B cell (primary cell): ENCODE measurements around the gene FBXL20. TPM values are rescaled to one million over a fixed set of nuclear protein-coding genes. Genes with fewer than 3 reads are reported as not detected.

Experiments used
- ATAC-seq: fragments of 200-7000 bp; cut with Tn5 transposase; one replicate; pipeline ENCODE4 v1.10.0; 2021; ENCODE audit warnings: low read depth, mild to moderate bottlenecking, moderate number of reproducible peaks, moderate library complexity
- CTCF ChIA-PET: fragments of 350-600 bp; sonication (Branson Sonifier 250); formaldehyde crosslinking; loops from one replicate; lab custom pipeline; 2021; ENCODE audit warnings: antibody characterized with exemption, inconsistent platforms; lab: Charles Lee
- POLR2A ChIA-PET: fragments of 350-600 bp; sonication (Branson Sonifier 250); formaldehyde crosslinking; loops from one replicate; lab custom pipeline; 2021; ENCODE audit warnings: antibody characterized with exemption; lab: Charles Lee
- DNase-seq: peaks from one replicate; pipeline ENCODE4 v3.0.0; 2013
- H2AFZ ChIP-seq: 2 replicates; pipeline ENCODE4 v1.6.1; 2012; ENCODE audit warnings: mild to moderate bottlenecking, low read depth, low read length; ENCODE audit not compliant: insufficient read depth, poor library complexity, severe bottlenecking
- H3K27ac ChIP-seq, 2 donors: 1 replicate in 1 of 2; 2 replicates in 1 of 2; pipeline ENCODE4 v1.5.1; 2012 to 2013; ENCODE audit warnings: low read length in 2 of 2, mild to moderate bottlenecking in 2 of 2, moderate library complexity in 1 of 2
- H3K27me3 ChIP-seq, 4 experiments: fragments of 200-600 bp in 1 of 4; sonication (generic) in 1 of 4; replicated peaks in 1 of 4; 1 replicate in 2 of 4; 2 replicates in 2 of 4; pipeline versions ENCODE4 v1.6.1 to v1.7.0; 2013 to 2016; ENCODE audit warnings: low read length in 3 of 4, mild to moderate bottlenecking in 2 of 4, mixed read lengths in 1 of 4, moderate library complexity in 1 of 4; ENCODE audit not compliant: insufficient read depth in 4 of 4, control insufficient read depth in 3 of 4; ENCODE audit errors: control extremely low read depth in 1 of 4
- H3K36me3 ChIP-seq, 2 experiments: replicated peaks in 1 of 2; 1 replicate in 1 of 2; 2 replicates in 1 of 2; pipeline versions ENCODE4 v1.6.1 to v1.7.1; 2013; ENCODE audit warnings: low read length in 1 of 2; ENCODE audit not compliant: insufficient read depth in 2 of 2, control insufficient read depth in 1 of 2; ENCODE audit errors: control extremely low read depth in 1 of 2, extremely low read depth in 1 of 2
- H3K4me1 ChIP-seq, 2 donors: fragments of 200-600 bp in 1 of 2; sonication (generic) in 1 of 2; 1 replicate in 1 of 2; 2 replicates in 1 of 2; pipeline versions ENCODE4 v1.5.1 to v1.6.1; 2013 to 2017; ENCODE audit warnings: low read length in 2 of 2; ENCODE audit not compliant: control insufficient read depth in 2 of 2, insufficient read depth in 2 of 2
- H3K4me2 ChIP-seq: replicated peaks from 2 replicates; pipeline ENCODE3; 2012; ENCODE audit warnings: mild to moderate bottlenecking, low read depth, low read length; ENCODE audit not compliant: poor library complexity, severe bottlenecking
- H3K4me3 ChIP-seq, 5 experiments: fragments of 200-600 bp in 1 of 5; sonication (generic) in 1 of 5; 1 replicate in 3 of 5; 2 replicates in 2 of 5; pipeline versions ENCODE4 v1.5.1 to v1.7.0; 2011 to 2016; ENCODE audit warnings: low read length in 4 of 5, mild to moderate bottlenecking in 4 of 5, low read depth in 2 of 5, control low read depth in 1 of 5, moderate library complexity in 1 of 5; ENCODE audit not compliant: insufficient read depth in 1 of 5; ENCODE audit errors: control extremely low read depth in 1 of 5, extremely low read depth in 1 of 5
- H3K79me2 ChIP-seq: fragments of 200-600 bp; sonication (generic); one replicate; pipeline ENCODE4 v1.6.0; 2016; ENCODE audit warnings: low read length; ENCODE audit not compliant: control insufficient read depth, insufficient read depth
- H3K9ac ChIP-seq: fragments of 200-600 bp; sonication (generic); 2 replicates; pipeline ENCODE4 v1.6.1; 2017; ENCODE audit warnings: mild to moderate bottlenecking, low read length, moderate library complexity
- H3K9me3 ChIP-seq, 3 donors: one replicate each; pipeline versions ENCODE4 v1.6.1 to v1.7.1; 2013; ENCODE audit warnings: low read length in 2 of 3; ENCODE audit not compliant: control insufficient read depth in 2 of 3, insufficient read depth in 1 of 3; ENCODE audit errors: control extremely low read depth in 1 of 3
- H4K20me1 ChIP-seq: 2 replicates; pipeline ENCODE4 v1.6.0; 2012; ENCODE audit warnings: mild to moderate bottlenecking, low read length; ENCODE audit not compliant: insufficient read depth, control insufficient read depth, poor library complexity, severe bottlenecking
- H3K27ac Mint-ChIP-seq: one replicate; pipeline ENCODE4 v1.8.0; 2021; ENCODE audit warnings: mixed read lengths
- H3K27me3 Mint-ChIP-seq: one replicate; pipeline ENCODE4 v1.8.0; 2021; ENCODE audit warnings: mixed read lengths
- H3K4me1 Mint-ChIP-seq: one replicate; pipeline ENCODE4 v1.8.0; 2021; ENCODE audit warnings: mixed read lengths
- H3K4me3 Mint-ChIP-seq: one replicate; pipeline ENCODE4 v1.8.0; 2021; ENCODE audit warnings: mixed read lengths
- H3K9me3 Mint-ChIP-seq: one replicate; pipeline ENCODE4 v1.8.0; 2022; ENCODE audit warnings: mixed read lengths; ENCODE audit not compliant: insufficient read depth
- EZH2 ChIP-seq: IDR thresholded peaks from 2 replicates; pipeline ENCODE4 v1.6.1; 2012; ENCODE audit warnings: borderline replicate concordance, low read depth, mild to moderate bottlenecking, moderate library complexity, low read length; ENCODE audit not compliant: insufficient read depth, poor library complexity, severe bottlenecking
- WGBS: methylation state at CpG from one replicate; pipeline ENCODE4 v1.1.5; 2013; ENCODE audit warnings: missing lambda C conversion rate; ENCODE audit not compliant: insufficient coverage; 5-methylcytosine and 5-hydroxymethylcytosine counted together
- intact Hi-C: fragments of 100-400 bp; cut with micrococcal nuclease; formaldehyde crosslinking; loops from one replicate; pipeline ENCODE4 v1.10.0; 2022
- polyA plus RNA-seq: library from polyadenylated mRNA; depleted of rRNA; stranded (reverse); fragments of >200 nt; gene quantifications from 2 replicates; pipeline ENCODE4 v1.2.3, GENCODE V29; 2012
- total RNA-seq, 2 donors: library from RNA; stranded (reverse); fragments of 120-200 nt in 1 of 2; gene quantifications; 1 replicate in 1 of 2; 2 replicates in 1 of 2; pipeline versions ENCODE4 v1.2.3 to v1.2.4, GENCODE V29; 2013 to 2022
- TF ChIP-seq, protein P1 (sequence below): fragments of 200-600 bp; IDR thresholded peaks from one replicate; pipeline ENCODE4 v1.8.0; 2022; ENCODE audit warnings: antibody characterized with exemption, mild to moderate bottlenecking

FBXL20 gene
- total and polyA plus RNA-seq, 2 donors (not counting 1 experiment from before 2014, with no cell fraction given): 6.1 to 36.2 TPM

DNA sequence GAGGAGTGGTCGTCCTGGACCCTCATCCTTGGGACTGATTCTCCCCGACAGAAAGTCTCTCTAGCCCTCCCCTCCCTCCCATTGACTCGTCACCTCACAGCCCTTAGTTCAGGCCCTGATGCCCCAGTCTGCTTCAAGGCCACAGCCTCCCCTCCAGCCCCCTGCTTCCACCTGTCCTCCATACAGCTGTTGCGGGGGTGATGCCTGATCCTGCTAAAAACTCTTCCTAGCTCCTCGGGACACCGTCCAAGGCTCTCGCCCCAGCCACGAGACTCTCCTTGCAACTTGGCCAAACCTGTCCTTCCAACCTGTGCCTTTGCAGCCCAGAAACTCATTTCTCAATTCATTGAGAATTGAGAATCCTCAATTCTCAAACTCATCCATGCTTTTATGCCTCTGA, 182.5 kb downstream of the FBXL20 start:
- H3K4me3 Mint-ChIP-seq: no peak overlapping the region
- H4K20me1 ChIP-seq: no peaks in the 10 kb centered on the region
- H3K9me3 Mint-ChIP-seq: no peaks in the 10 kb centered on the region
- no peak for ATAC-seq
- no peak for TF ChIP-seq EZH2
- TF ChIP-seq, protein P1, sequence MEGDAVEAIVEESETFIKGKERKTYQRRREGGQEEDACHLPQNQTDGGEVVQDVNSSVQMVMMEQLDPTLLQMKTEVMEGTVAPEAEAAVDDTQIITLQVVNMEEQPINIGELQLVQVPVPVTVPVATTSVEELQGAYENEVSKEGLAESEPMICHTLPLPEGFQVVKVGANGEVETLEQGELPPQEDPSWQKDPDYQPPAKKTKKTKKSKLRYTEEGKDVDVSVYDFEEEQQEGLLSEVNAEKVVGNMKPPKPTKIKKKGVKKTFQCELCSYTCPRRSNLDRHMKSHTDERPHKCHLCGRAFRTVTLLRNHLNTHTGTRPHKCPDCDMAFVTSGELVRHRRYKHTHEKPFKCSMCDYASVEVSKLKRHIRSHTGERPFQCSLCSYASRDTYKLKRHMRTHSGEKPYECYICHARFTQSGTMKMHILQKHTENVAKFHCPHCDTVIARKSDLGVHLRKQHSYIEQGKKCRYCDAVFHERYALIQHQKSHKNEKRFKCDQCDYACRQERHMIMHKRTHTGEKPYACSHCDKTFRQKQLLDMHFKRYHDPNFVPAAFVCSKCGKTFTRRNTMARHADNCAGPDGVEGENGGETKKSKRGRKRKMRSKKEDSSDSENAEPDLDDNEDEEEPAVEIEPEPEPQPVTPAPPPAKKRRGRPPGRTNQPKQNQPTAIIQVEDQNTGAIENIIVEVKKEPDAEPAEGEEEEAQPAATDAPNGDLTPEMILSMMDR: no peak
- no peaks in the 10 kb centered on the region for H3K36me3 ChIP-seq
- CTCF ChIA-PET: interaction anchor here (1.7 kb wide), 1 partner anchor 12 kb away, joined by 5 read pairs; no protein-coding TSS in a partner anchor
- H3K27me3 ChIP-seq: peaks cover 0 to 10% (median 2%) of the 10 kb centered on the region in 4 experiments
- no peak overlapping the region for H2AFZ ChIP-seq
- no peak overlapping the region for H3K27ac ChIP-seq
- H3K79me2 ChIP-seq: no peaks in the 10 kb centered on the region
- peaks cover 3% of the 10 kb centered on the region for H3K4me1 Mint-ChIP-seq
- no peak overlapping the region for H3K27ac Mint-ChIP-seq
- no peaks in the 10 kb centered on the region for H3K4me1 ChIP-seq
- no peak for DNase-seq
- 92% methylated on average over 6 of the region's 8 CpGs for WGBS
- H3K9me3 ChIP-seq: no peaks in the 10 kb centered on the region
- POLR2A ChIA-PET: no interaction called here
- no peak overlapping the region for H3K4me3 ChIP-seq
- intact Hi-C loops: no loop called here
- H3K9ac ChIP-seq: no peak overlapping the region
- H3K27me3 Mint-ChIP-seq: peaks cover 32% of the 10 kb centered on the region
- H3K4me2 ChIP-seq: no peak overlapping the region

DNA sequence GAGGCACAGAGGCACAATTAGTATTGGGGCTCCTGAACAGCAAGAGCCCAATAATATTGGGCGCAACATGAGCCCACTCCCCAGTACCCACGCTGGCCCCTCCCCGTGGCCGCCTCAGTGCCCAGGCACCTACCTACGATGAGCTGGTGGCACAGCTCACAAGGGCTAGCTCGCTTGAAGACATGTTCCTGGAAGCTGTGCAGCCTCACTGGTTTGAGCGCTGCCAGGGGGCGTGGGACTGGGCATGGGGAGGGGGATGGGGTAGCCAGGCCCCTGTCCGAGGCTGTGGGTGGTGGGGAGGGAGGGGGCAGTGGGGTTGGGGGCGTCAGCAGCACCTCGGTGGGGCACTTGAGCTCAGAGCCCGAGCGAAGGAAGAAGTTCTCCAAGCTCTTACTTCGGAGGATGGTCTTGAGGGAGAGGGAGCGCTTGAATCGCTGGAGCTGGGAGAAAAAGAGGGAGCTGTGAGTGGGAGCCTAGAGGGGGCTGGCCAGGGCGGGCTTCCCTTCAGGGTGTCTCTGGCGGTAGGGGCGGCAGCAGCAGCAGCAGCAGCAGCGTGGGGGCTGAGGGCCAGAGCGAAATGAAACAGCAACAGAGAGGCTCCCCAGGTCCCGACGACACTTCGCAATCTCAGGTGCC, 183.6 kb downstream of the FBXL20 start:
- ChIA-PET POLR2A (no interaction called here), CTCF (interaction anchor here (0.7 to 1.7 kb wide), 2 partner anchors 11 to 13 kb away, joined by 3 to 5 read pairs; no protein-coding TSS in a partner anchor)
- intact Hi-C loops: no loop called here
- H3K4me2 ChIP-seq: peak overlapping the region; percentile 42
- no peak for TF ChIP-seq EZH2
- TF ChIP-seq, protein P1: no peak
- H4K20me1 ChIP-seq: no peaks in the 10 kb centered on the region
- H3K9ac ChIP-seq: no peak overlapping the region
- no peak overlapping the region for H3K4me3 ChIP-seq
- H3K4me1 ChIP-seq: no peaks in the 10 kb centered on the region
- WGBS: 21% methylated on average over 24 of the region's 24 CpGs
- H3K79me2 ChIP-seq: no peaks in the 10 kb centered on the region
- H2AFZ ChIP-seq: peak overlapping the region; percentile 38
- no peaks in the 10 kb centered on the region for H3K9me3 Mint-ChIP-seq
- H3K27me3 Mint-ChIP-seq: peaks cover 27% of the 10 kb centered on the region
- peaks cover 0 to 10% (median 2%) of the 10 kb centered on the region in 4 experiments for H3K27me3 ChIP-seq
- no peak overlapping the region for H3K27ac ChIP-seq
- H3K36me3 ChIP-seq: no peaks in the 10 kb centered on the region
- H3K4me1 Mint-ChIP-seq: no peaks in the 10 kb centered on the region
- H3K9me3 ChIP-seq: no peaks in the 10 kb centered on the region
- DNase-seq (no peak), ATAC-seq (no peak)
- H3K4me3 Mint-ChIP-seq: no peak overlapping the region
- no peak overlapping the region for H3K27ac Mint-ChIP-seq
